Fibroblast of skin of left quadriceps (primary cell): ENCODE data around the gene SESN3.
A peak's percentile ranks its signal among the peaks of the same experiment; 100 is the strongest.
"Not testable (repeated sequence)": the region's sequence is repeated elsewhere in the genome, so short reads cannot be mapped to it uniquely, and the experiment has no call there.

Experiments
- DNase-seq, 2 experiments: peaks; one replicate each; pipeline ENCODE4 v3.0.0-alpha.2; 2013; ENCODE audit warnings: low read depth in 2 of 2

The SESN3 gene

DNA sequence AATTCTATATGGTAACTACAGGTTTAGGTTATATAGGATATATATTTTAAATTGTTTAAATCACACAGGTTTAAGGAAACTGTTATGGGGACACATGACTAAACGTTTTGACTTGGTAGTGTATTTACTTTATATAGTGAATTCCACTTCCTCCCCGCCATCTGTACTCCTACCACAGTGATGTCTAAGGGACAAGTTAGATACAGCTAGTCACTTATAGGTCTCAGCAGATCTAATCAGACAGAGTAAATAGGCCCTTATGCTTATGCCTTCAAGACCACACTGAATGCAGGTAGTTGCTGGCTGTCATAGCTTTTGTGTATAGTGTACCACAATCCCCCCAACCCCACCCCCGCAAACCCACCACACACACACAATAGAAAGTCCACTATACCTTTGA is 8.2 kb downstream of the SESN3 start:
- DNase-seq, result no peak

DNA sequence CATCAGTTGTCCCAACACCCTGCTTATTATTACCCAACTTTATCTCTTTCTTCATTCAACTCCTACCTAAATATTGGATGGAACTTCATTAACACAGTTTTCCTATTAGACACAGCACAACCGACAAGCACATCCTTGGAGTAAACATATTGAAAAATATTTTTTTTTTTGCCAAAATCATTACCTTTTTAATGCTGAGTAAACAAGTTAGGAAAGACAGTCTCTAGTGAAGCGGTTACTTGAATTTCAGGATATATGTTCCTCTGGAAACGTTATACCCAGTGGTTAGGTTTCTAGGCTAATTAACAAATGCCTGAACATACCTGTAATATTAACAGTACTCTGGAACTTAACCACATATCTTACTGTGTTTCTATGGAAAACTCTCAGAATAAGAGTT is 11.4 kb downstream of the SESN3 start:
- no peak for DNase-seq

DNA sequence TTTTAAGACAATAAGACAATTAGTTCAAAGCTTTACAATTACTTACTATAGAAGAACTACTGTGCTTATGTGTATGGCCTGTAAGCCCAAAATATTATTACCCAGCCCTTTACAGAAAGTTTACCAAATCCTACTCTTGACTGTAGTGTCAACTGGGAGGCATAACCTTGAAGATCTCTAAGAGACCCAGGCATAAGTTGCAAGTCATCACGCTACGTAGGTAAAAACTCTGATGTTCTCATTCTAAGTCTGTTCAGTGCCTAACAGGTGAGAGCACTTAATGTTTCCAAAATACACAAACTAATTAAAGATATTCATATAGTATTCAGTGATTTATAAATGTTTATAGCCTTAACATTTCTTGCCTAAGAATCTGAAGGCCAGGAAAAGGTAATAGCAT is 12.9 kb downstream of the SESN3 start:
- DNase-seq, result no peak

DNA sequence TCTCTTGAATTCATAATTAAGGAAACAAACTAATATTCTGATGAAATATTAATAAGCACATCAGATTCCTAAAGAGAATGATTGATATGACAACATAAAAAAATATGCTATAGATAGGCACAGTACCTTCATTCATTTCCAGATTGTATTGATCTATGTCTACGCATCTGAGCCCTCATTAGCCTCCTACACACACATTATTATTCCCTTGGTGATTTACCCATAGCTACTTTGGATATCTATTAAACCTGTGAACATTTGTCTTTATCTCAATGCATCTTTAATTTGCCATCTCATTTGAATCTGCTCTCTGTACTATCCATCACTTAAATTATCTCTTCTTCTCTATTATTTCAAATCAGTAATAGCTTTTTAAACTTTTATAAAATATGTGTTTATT is 18.4 kb downstream of the SESN3 start:
- DNase-seq, result no peak

DNA sequence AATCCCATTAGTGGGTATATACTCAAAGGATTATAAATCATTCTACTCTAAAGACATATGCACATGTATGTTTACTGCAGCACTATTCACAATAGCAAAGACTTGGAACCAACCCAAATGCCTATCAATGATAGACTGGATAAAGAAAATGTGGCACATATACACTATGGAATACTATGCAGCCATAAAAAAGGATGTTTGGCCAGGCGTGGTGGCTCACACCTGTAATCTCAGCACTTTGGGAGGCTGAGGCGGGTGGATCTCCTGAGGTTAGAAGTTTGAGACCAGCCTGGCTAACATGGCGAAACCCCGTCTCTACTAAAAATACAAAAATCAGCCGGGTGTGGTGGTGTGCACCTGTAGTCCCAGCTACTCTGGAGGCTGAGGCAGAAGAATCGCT is 21.5 kb downstream of the SESN3 start:
- DNase-seq, result not testable (repeated sequence)

DNA sequence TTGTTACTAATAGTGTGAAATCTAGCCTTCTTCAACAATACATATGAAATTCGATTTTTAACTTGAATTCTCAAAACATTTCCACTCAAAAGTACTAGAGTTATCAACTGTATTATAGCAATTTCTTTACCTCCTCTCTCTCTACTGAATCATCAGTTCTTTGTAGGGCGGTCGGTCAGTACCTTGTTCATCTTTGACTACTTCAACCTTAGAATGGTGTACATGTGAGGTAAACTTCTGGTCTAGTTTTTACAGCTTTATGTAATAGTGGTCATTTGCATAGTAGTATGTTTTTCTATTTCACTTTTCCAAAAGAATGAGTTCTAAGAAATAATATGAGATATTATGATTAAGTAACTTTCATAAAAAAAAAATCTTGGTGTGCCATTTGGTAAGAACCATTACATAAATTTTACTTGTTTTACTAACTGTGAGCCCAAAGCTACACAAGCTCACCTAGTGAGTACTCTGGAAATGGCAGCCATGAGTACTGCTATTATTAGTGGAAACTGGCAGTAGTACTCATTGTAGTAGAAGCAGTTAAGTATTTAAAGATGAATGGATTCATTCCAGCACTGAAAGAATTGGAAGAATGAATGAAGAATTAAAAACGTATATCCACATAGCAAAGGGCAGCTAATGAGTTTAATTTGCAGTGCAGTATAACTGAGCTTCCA is 30.1 kb downstream of the SESN3 start:
- no peak for DNase-seq

DNA sequence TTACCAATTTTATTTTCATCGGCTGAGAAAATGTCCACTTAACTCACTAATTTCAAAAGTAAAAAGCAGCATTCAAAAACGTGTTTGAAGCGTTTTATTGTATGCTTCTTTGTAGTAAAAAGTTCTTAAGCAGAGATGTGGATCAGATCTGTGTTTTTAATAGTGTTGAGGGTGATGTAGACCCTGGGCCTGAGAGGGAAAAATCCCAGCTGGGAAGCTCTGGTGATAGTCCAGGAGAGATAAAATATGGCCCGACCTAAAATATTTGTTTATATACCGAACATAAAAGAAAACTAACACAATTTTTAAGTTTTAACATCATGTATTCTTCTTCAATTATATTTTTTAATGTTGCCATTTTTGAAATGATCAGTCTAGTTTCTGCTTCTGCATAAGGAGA is 35.2 kb downstream of the SESN3 start:
- no peak for DNase-seq

DNA sequence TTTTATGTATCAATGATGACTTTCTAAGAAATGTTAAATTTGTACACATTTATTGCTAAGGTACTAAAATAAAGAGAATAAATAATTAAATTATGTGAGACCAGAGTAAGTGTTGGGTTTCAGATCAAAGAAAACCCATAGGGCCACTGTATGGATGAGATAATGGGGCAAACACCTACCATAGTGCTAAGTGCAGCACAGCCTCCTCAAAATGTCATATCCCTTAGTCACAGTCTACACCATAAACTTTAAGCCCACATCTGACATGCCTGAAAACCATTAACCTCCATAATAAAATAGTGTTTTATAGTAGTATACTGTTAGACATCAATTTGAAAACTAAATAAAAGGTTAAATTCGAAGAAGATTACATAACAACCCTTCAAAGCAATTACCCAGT is 37.5 kb downstream of the SESN3 start:
- no peak for DNase-seq

DNA sequence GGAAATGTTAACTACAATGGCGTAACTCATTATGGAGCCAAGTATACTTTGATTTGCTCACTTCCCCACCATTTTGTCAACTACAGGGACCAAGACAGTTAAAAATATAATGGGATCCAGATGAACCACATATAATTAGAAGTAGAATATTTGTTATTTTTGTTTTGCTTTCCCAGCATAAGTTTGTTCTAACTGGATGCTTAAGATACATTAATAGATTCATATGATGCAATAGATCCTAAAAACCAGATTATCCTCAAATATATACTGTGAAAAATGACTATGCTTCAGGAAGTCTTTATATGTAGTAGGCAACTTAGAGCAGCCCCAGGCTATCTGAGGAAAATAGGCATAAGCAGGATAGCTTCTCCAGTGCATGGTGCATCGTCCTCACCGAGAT is 38.3 kb downstream of the SESN3 start:
- no peak for DNase-seq

DNA sequence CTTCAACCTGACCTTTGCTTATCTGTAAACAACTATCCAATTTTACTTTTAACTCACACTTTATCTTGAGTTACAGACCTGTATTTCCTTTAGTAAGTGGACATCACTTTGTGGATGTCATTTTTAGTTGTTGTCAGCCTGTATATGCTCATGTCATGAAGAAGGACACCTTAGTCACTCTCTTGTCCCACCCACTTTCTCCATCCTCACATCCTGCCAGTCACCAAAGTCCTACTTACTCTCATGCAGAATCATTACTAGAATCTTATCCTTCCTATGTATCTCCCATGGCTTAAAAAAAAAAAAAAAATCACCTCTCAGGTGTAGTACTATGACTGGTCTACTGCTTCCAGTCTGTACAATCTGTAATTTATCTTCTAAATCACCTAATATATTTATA is 43.3 kb downstream of the SESN3 start:
- no peak for DNase-seq

DNA sequence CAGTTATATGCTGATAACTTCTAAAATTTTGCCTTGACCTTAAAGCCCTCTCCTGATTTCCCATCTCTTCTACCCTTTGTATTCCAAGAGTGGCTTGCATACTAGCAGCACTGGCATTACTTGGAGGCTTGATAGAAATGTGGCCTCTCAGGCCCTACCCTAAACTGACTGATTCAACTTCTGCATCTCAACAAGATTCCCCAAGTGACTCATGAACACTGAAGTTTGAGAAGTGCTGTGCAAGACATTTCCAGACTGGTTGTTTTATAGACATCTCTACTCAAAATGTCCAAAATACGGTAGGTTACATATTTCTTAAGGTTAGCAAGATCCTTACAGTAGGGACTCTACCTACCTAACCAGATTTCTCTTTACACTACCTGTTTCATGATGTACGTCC is 48.6 kb downstream of the SESN3 start:
- no peak for DNase-seq

DNA sequence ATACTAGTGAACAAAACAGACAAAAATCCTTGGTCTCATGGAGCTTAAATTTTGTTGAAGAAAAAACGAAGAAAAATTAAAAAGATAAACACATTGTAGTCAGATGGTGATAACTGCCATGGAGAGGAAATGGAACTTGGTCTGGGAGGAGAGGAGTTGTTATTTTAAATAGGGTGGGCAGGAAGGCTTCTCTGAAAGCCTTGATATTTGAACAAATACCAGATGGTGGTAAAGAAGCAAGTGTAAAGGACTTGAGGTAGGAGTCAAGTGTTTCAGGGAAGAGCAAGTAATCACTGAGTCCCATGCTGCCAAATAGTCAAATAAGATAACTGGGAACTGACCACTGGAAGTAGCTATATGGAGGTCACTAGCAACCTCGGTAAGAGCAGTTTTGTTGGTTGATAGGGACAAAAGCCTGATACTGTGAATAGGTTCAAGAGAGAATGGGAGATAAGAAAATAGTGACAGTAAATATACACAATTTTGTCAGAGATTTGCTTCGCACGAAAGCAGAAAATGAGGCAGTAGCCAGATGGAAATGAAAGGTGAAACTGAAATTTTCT is 55.1 kb downstream of the SESN3 start:
- no peak for DNase-seq

DNA sequence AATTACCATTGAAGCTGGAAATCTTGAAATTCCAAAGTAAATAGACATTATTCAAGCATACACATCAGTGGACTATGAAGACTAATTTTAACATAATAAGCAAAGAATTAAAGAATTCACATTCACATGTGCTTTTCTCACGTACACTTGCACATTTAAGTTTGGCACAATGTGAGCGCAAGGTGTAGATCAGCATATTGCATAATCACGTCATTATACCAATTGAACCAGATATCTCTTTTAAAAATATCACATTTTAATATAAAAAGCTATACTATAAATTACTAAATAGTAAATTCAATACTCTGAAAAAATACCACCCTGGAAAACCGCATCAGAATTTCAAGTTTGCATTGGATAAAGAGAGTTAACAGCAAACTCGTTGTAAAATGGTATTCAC is 60.7 kb downstream of the SESN3 start:
- no peak for DNase-seq

DNA sequence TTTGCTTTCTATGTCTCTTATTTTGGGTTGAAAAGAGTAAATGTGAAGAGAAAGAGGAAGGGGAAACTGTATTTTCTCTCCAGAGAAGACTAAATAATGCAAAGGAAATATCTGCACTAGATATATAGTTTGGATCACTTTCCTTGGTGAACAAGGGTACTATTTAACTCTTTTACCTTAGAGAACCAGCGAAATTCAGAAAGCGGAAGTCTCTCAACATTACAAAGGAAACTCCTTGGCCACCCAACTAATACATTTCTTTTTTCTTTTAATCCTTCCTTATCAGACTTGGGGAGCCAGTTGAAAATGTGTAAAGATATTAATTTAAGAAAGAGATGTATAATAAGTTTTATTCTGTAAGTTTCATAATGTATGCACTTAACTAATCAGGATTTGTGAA is 64.2 kb downstream of the SESN3 start:
- DNase-seq, result no peak

DNA sequence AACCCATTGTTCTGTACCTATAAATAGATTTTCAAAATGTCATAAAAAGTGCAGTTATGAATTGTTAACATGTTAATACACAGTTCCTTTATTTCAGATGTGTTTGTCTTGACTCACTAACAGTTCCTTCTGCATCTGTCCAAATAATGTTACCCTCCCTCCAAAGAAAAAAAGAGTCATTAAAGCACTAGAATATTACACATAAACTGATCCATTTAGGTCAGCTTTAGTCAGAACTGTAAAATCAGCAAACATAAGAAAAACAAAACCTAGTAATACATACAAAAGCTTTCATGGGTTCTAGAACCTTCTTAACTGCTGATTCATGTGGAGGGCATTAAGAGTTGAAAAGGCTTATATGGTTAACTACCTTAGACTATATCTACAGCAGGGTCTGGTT is 65.4 kb downstream of the SESN3 start:
- no peak for DNase-seq

DNA sequence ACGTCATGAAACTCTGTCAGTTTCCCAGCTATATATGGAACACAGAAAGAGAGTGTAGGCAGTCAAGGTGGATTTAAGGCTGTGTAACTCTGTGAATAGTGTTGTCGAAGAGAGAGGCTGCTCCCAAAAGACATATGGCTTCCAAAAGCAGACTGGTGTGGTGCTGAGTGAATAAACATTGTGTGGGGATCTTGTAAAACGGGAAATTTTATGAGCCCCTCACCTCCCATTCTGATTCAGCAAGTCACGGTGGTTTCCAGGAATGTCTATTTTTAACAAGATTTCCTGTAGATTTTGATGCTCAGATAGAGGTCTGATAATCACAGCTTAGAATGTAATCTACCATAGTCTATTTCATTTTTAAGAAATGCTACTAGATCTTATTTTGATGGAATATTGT is 67.9 kb downstream of the SESN3 start:
- no peak for DNase-seq

DNA sequence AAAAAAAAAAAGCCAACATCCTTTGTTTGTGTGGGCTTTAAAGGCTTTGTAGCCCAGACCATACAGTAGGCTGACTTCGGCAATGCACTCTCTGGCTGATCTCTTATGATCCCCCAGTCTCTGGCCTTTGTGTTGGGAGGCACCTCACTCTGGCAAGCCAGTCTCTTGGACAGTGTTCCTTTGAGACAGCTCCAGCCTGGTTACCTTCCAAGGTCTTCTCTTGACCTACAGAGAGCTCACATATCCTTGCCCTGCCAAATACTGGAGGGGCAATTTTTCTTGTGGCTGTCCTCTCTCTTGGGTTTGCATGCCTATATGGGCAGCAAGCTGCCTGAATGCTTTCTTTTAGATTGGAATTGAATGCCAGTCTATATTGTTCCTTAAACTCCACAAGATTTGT is 69.8 kb downstream of the SESN3 start:
- no peak for DNase-seq

DNA sequence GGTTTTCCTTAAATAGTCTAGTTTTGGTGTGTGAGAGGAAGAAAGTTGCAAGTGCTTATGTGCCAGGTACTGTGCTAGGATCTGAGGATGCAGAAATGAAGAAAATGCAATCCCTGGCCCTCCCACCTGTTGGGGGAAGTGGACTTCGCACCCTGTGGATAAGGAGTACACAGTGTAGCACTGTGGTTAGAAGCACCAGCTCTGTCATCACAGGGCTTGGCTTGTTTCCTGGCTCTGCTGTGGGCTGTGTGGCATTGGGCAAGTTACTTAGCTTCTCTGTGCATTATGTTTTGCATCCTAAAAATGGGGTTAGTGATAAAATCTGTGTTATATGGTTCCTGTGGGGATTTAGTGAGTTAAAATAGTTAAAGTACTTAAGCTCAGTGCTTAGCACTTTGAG is 73.2 kb downstream of the SESN3 start:
- DNase-seq, result no peak

DNA sequence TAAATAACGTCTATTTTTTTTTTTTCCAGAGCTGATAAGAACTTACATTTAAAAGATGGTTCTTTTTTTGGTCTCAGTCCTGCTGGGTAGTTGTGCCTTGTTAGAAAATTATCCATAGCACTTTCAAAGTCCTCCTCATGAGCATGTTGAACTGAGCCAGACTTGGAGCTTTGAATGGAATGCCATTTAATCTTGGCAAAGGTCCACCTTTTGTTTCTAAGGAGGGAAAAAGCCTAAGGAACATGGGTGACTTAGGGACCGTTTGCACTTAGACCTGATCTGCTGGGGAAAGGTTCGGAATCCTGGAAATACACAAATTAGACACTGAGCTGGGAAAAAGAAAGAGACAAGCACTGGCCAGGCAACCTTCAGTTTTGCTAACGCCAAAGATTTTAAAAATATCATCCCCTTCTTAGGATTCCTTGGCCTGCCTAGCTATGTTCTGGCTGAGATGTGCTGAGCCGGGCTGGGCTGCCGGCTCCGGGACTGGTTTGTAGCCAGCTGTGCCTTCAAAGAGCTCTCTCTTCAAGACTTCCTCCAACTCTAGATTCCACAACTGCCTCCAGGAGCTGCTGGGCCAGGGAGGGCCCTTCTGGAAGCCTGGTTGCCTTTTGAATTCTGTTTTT is 74.0 kb downstream of the SESN3 start:
- DNase-seq, result no peak

DNA sequence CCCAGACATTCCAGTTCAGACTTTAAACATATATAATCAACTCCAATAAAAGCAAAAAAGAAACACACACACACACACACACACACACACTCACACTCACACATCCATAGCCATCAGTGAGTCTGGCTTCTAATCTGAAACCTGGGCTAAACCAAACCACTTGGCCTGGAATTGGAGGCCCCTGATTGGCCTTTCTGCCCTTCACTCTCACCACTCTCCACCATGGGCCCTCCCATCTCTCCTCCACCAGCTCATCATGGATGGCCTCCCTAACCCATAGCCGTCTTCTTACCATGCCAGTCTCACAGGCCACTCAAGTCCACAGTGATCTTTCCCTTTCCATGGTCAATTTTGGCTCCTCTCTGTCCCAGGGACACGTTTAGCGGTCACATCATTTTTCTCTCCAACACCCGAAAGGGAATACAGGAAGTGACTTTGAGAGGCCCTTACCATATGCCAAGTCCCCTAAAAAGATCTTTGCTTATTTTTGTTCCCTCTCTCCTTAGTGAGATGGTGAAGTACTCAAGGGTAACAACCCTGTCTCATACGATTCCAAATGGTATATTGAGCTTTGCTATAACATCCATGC is 74.8 kb downstream of the SESN3 start:
- DNase-seq, result no peak

DNA sequence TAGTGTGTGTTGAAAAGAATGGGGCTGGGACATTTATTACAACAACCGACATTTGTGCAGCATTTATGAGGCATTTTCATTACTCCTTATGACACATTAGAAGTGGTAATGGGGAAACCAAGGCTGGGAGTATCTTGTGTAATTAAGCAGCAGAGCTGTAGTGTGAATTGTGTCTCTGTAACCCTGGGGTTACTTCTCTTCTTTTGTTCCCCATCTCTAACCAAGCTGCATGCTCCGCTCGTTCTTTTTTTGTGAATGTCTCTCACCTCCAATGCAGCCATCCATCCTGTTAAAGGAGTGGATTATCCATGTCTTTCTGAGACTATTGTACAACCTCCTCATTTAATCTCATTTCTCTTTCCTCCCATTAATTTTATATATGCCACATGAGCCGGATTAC is 75.6 kb downstream of the SESN3 start:
- no peak for DNase-seq

DNA sequence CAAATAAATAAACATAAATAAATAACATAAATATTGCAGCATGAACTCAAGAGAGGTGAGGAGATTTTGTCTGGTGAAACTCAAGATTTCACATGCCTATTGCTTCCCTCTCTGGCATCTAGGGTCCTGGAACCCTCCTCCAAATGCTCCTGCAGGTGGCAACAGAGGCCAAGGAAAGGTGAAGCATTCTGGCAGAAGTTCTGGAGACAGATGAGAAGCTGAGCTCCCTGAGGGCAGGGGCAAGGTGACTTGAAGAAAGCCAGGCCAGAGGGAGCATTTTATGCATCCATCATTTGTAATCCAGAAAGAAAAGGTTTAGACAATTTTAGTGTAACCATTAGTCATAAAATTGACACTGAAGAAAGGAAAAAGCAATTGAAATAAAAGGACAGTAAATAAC is 76.5 kb downstream of the SESN3 start:
- DNase-seq, result peak; percentile 50 to 53

DNA sequence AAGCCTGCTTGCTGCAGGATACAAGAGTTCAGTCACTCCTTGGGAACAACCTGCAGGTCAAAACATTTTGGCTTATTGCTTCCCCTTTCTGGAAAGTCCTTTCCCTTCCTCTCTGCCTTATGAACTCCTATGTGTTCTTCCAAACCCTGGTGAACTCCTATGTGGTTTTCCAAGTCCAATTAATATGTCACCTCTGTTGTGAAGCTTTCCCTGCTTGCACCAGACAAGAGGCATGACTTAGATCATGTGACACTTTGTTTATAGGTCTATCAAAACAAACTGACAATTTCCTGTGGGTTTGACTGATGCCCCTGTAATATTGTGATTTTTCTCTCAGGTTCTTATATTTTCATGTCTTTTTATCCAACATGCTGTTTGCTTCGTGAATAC is 77.2 kb downstream of the SESN3 start:
- DNase-seq, result no peak
